ENCODE results near the gene AKR7A2. TPM values are rescaled to one million over a fixed set of nuclear protein-coding genes. Genes with fewer than 3 reads are reported as not detected.
A peak's percentile ranks its signal among the peaks of the same experiment; 100 is the strongest.

AKR7A2 gene
- total RNA-seq, 1 experiment from 2014 or later, result 122 TPM

DNA sequence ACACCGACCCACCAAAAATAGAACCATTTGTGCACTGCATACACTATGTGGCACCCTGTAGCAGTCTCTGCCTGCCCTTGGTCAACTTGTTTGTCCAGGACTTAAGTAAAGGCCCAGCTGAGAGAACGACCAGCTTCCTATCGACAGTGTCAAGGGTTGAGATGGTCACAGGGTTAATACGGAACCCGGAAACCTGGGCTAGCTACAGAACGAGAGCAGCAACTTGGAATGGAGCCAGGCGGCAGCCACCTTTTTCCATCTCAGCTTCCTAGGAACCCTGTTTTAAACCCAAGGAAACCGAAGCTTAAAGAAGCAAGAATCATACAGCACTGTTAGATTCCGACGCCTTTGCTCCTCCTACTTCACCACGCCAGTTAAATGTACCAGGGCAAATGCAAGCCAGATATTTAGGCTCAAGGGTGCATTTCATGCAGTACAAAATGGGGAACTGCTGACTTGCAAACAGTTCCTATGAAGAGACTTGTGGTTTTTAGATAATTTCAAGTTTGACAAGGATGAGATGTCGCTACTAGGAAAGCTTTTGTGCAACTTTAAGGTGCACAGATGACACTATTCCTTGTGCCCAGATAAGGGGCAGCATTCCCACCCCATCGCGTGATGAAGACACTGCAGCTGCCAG is 35.7 kb upstream of the AKR7A2 start:
- H2AFZ ChIP-seq (ENCODE audit: low read length), result no peak overlapping the region
- H3K4me3 ChIP-seq (ENCODE audit: low read length), result no peak overlapping the region
- H3K36me3 ChIP-seq (ENCODE audit: insufficient read depth, low read length), result no peaks in the 10 kb centered on the region; the same call in 1 of the 2 replicates
- no peaks in the 10 kb centered on the region for H3K79me2 ChIP-seq (ENCODE audit: low read length)
- no peaks in the 10 kb centered on the region for H4K20me1 ChIP-seq (ENCODE audit: insufficient read depth, low read depth, low read length)
- H3K27me3 ChIP-seq (ENCODE audit: low read length), result no peaks in the 10 kb centered on the region
- no peak overlapping the region for H3K9ac ChIP-seq (ENCODE audit: low read length)
- no peak overlapping the region for H3K27ac ChIP-seq (ENCODE audit: low read length)
- DNase-seq, result no peak
- no peak overlapping the region for H3K4me2 ChIP-seq (ENCODE audit: low read depth, low read length, poor library complexity, severe bottlenecking)
- H3K4me1 ChIP-seq (ENCODE audit: low read length), result no peaks in the 10 kb centered on the region
- H3K9me2 ChIP-seq (replicated peaks; ENCODE audit: insufficient read depth, low read length), result no peaks in the 10 kb centered on the region
- no peaks in the 10 kb centered on the region for H3K9me3 ChIP-seq (ENCODE audit: low read length)

DNA sequence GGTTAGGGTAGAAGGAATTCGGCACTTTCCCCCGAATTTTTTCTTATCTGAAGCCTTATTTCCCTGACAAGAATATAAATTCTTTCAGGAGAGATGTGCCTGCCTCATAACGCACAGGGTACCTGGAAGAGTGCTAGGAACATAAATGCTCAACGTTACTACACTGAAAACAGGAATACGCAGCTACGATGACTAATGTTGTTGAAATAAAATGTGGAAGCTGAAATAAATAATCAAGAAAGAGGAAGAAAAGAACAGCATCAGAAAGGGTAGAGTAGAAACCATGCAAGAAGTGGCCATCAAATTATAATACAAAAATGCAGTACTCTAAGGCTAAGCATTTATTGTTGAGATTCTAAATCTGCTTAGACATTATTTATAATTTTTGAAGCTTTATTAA is 34.1 kb upstream of the AKR7A2 start:
- Histone ChIP-seq H3K4me3 (ENCODE audit: low read length) (no peak overlapping the region), H3K9me2 (replicated peaks; ENCODE audit: insufficient read depth, low read length) (no peaks in the 10 kb centered on the region), H3K36me3 (ENCODE audit: insufficient read depth, low read length) (no peaks in the 10 kb centered on the region; the same call in 1 of the 2 replicates), H3K27ac (ENCODE audit: low read length) (no peak overlapping the region), H3K9ac (ENCODE audit: low read length) (no peak overlapping the region), H4K20me1 (ENCODE audit: insufficient read depth, low read depth, low read length) (no peaks in the 10 kb centered on the region), H3K79me2 (ENCODE audit: low read length) (0 out of 2 replicates have a peak, but pooled peaks cover 2% of the 10 kb centered on the region), H3K27me3 (ENCODE audit: low read length) (no peaks in the 10 kb centered on the region), H3K9me3 (ENCODE audit: low read length) (no peaks in the 10 kb centered on the region), H3K4me2 (ENCODE audit: low read depth, low read length, poor library complexity, severe bottlenecking) (no peak overlapping the region), H2AFZ (ENCODE audit: low read length) (no peak overlapping the region), H3K4me1 (ENCODE audit: low read length) (no peaks in the 10 kb centered on the region)
- DNase-seq, result no peak

DNA sequence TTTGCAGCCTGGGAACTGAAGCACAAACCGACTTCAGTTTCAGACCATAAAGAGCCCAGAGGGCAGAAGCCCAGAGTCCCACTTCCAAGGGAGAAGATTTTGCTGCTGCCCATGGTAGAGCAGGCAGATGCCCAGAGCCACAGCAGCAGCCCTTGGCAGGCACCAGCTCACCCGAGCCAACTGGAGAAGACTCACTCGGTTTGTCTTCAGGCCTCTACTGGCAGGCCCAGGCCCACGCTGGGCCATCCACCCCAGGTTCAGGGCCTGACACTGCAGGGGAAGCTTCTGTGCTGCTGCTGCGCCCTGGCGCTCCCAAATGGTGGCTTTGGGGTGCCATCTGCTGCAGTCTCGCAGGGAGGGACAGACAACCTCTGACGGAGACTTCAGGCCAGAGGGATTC is 33.4 kb upstream of the AKR7A2 start:
- H3K79me2 ChIP-seq (ENCODE audit: low read length), result 0 out of 2 replicates have a peak, but pooled peaks cover 3% of the 10 kb centered on the region
- H3K4me3 ChIP-seq (ENCODE audit: low read length), result no peak overlapping the region
- no peaks in the 10 kb centered on the region for H3K9me2 ChIP-seq (replicated peaks; ENCODE audit: insufficient read depth, low read length)
- H3K9ac ChIP-seq (ENCODE audit: low read length), result no peak overlapping the region
- no peaks in the 10 kb centered on the region; the same call in none of the 2 replicates for H3K36me3 ChIP-seq (ENCODE audit: insufficient read depth, low read length)
- no peak overlapping the region for H2AFZ ChIP-seq (ENCODE audit: low read length)
- no peaks in the 10 kb centered on the region for H3K9me3 ChIP-seq (ENCODE audit: low read length)
- H3K27me3 ChIP-seq (ENCODE audit: low read length), result no peaks in the 10 kb centered on the region
- H3K27ac ChIP-seq (ENCODE audit: low read length), result no peak overlapping the region
- H4K20me1 ChIP-seq (ENCODE audit: insufficient read depth, low read depth, low read length), result no peaks in the 10 kb centered on the region
- no peak for DNase-seq
- no peaks in the 10 kb centered on the region for H3K4me1 ChIP-seq (ENCODE audit: low read length)
- H3K4me2 ChIP-seq (ENCODE audit: low read depth, low read length, poor library complexity, severe bottlenecking), result no peak overlapping the region

DNA sequence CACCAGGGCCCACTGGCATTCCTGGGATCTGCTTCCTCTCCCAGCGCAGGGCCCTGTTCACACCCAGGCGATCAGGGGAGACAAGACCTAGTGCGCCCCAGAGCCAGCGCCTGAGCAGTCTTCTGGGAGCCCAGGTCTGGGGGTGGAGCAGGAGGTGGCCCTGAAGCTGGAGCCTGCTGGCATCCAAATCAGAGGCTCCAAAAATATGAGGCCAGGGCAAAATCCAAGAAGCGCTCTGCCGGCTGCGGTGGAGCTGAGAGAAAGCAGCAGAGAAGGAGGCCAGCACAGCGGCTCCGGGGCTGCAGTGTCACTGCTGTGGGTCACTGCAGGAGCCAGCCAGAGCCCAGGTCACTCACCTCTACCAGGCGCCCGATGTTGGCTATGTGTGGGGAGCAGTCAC is 32.9 kb upstream of the AKR7A2 start:
- no peak overlapping the region for H3K9ac ChIP-seq (ENCODE audit: low read length)
- H2AFZ ChIP-seq (ENCODE audit: low read length), result no peak overlapping the region
- 0 out of 2 replicates have a peak, but pooled peaks cover 3% of the 10 kb centered on the region for H3K79me2 ChIP-seq (ENCODE audit: low read length)
- no peak overlapping the region for H3K4me2 ChIP-seq (ENCODE audit: low read depth, low read length, poor library complexity, severe bottlenecking)
- no peaks in the 10 kb centered on the region; the same call in none of the 2 replicates for H3K36me3 ChIP-seq (ENCODE audit: insufficient read depth, low read length)
- no peaks in the 10 kb centered on the region for H3K4me1 ChIP-seq (ENCODE audit: low read length)
- no peaks in the 10 kb centered on the region for H4K20me1 ChIP-seq (ENCODE audit: insufficient read depth, low read depth, low read length)
- no peak for DNase-seq
- no peaks in the 10 kb centered on the region for H3K9me3 ChIP-seq (ENCODE audit: low read length)
- H3K27ac ChIP-seq (ENCODE audit: low read length), result no peak overlapping the region
- H3K27me3 ChIP-seq (ENCODE audit: low read length), result no peaks in the 10 kb centered on the region
- H3K9me2 ChIP-seq (replicated peaks; ENCODE audit: insufficient read depth, low read length), result no peaks in the 10 kb centered on the region
- H3K4me3 ChIP-seq (ENCODE audit: low read length), result no peak overlapping the region

DNA sequence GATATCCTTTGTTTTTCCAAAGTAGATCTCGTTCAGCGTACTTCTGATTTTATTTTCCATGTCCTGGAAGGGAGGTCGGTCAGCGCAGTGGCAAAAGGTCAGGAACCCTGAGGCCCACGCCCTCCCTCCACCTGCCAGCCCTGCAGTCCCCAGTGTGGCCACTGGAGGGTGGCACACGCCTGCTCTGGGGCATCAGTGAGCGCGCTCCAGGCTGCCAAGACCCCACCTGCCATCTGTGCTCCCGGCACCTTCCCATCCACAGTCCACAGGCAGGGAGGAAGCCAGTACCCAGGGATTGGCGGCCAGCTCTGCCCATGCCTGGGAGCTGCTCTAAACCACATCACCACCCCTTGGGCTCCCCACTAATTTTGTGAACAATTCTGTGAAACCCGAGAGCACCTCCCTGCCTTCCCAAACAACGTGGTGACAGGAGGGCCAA is 32.4 kb upstream of the AKR7A2 start:
- Histone ChIP-seq H3K4me2 (ENCODE audit: low read depth, low read length, poor library complexity, severe bottlenecking) (no peak overlapping the region), H3K9ac (ENCODE audit: low read length) (no peak overlapping the region), H3K9me3 (ENCODE audit: low read length) (no peaks in the 10 kb centered on the region), H3K27ac (ENCODE audit: low read length) (no peak overlapping the region), H2AFZ (ENCODE audit: low read length) (no peak overlapping the region), H3K9me2 (replicated peaks; ENCODE audit: insufficient read depth, low read length) (no peaks in the 10 kb centered on the region), H3K27me3 (ENCODE audit: low read length) (no peaks in the 10 kb centered on the region), H3K79me2 (ENCODE audit: low read length) (0 out of 2 replicates have a peak, but pooled peaks cover 3% of the 10 kb centered on the region), H4K20me1 (ENCODE audit: insufficient read depth, low read depth, low read length) (no peaks in the 10 kb centered on the region), H3K4me3 (ENCODE audit: low read length) (no peak overlapping the region), H3K36me3 (ENCODE audit: insufficient read depth, low read length) (no peaks in the 10 kb centered on the region; the same call in none of the 2 replicates), H3K4me1 (ENCODE audit: low read length) (no peaks in the 10 kb centered on the region)
- DNase-seq, result peak; percentile 74

DNA sequence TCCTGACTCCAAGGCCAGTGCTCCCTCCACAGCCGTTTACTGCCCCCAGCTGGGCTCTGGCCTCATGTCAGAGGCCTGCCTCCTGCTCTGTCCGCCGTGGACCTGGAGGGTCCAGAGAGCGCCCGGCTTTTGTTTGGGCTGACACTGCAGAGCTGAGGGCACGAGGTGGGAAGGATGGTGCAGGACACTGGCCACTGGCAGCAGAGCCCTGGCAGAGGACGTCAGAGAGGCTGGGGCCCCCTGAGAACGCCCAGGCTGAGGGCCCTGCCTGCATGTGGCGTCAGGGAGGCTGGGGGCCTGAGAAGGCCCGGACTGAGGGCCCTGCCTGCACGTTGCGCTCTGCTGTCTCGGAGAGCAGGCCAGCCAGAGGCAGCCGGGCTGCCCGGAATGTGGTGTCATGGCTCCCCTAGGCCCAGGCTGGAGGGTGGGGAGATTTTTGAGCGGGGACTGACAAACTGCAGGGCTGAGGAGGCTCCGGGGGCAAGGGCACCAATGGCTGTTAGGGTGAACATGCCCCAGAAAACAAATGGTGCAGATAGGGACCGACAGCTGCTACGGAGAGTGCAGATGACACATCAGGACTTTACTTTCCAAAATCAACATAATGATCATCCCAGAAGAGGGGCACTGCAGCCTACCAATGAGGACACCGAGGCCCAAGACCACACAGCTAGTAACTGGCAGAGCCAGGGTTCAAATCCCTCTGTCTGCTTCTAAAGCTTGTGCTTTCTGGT is 31.8 kb upstream of the AKR7A2 start:
- no peak overlapping the region for H3K4me3 ChIP-seq (ENCODE audit: low read length)
- no peaks in the 10 kb centered on the region for H3K9me2 ChIP-seq (replicated peaks; ENCODE audit: insufficient read depth, low read length)
- H3K79me2 ChIP-seq (ENCODE audit: low read length), result 0 out of 2 replicates have a peak, but pooled peaks cover 3% of the 10 kb centered on the region
- H4K20me1 ChIP-seq (ENCODE audit: insufficient read depth, low read depth, low read length), result no peaks in the 10 kb centered on the region
- H3K4me1 ChIP-seq (ENCODE audit: low read length), result no peaks in the 10 kb centered on the region
- no peaks in the 10 kb centered on the region for H3K9me3 ChIP-seq (ENCODE audit: low read length)
- no peak overlapping the region for H3K9ac ChIP-seq (ENCODE audit: low read length)
- H3K27me3 ChIP-seq (ENCODE audit: low read length), result no peaks in the 10 kb centered on the region
- no peak overlapping the region for H3K27ac ChIP-seq (ENCODE audit: low read length)
- no peaks in the 10 kb centered on the region; the same call in none of the 2 replicates for H3K36me3 ChIP-seq (ENCODE audit: insufficient read depth, low read length)
- no peak overlapping the region for H2AFZ ChIP-seq (ENCODE audit: low read length)
- no peak for DNase-seq
- H3K4me2 ChIP-seq (ENCODE audit: low read depth, low read length, poor library complexity, severe bottlenecking), result no peak overlapping the region

DNA sequence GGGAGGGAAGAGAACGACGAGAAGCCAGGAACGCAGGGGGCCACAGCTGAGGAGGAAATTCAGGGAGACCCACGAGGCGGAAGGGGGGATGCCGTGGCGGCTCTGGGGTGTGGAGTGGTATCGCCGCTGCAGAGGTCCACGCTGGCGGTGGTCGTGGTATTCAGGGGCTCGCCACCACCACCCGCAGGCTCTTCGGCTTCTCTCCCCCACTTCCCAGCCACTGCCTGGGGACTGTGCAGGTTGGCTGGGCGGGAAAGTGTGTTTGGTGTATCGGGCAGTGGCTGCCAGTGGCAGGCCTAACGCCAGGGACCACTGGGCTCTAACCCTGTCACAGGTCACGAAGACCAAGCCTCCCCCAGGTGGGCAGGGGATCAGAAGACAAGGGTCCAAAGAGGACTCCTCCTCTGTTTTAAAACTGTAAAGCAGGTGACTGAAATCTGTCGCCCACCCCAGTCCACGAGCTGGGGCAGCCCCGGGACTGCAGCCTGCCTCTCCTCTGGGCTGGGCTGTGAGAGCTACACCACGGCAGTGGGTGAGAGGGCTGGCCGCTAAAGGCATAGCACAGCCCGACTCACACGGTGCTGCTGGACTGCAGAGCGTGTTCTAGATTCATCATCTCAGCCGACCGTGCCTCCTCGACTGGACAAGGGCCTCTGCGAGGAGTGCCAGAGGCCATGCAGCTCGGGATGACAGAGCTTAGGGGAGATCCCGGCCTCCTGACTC is 31.1 kb upstream of the AKR7A2 start:
- H3K9me3 ChIP-seq (ENCODE audit: low read length), result no peaks in the 10 kb centered on the region
- H3K79me2 ChIP-seq (ENCODE audit: low read length), result 0 out of 2 replicates have a peak, but pooled peaks cover 3% of the 10 kb centered on the region
- no peak overlapping the region for H3K27ac ChIP-seq (ENCODE audit: low read length)
- no peaks in the 10 kb centered on the region for H3K9me2 ChIP-seq (replicated peaks; ENCODE audit: insufficient read depth, low read length)
- no peaks in the 10 kb centered on the region for H4K20me1 ChIP-seq (ENCODE audit: insufficient read depth, low read depth, low read length)
- H3K36me3 ChIP-seq (ENCODE audit: insufficient read depth, low read length), result no peaks in the 10 kb centered on the region; the same call in none of the 2 replicates
- no peaks in the 10 kb centered on the region for H3K27me3 ChIP-seq (ENCODE audit: low read length)
- no peak for DNase-seq
- no peak overlapping the region for H3K4me3 ChIP-seq (ENCODE audit: low read length)
- H3K4me2 ChIP-seq (ENCODE audit: low read depth, low read length, poor library complexity, severe bottlenecking), result no peak overlapping the region
- no peak overlapping the region for H2AFZ ChIP-seq (ENCODE audit: low read length)
- no peaks in the 10 kb centered on the region for H3K4me1 ChIP-seq (ENCODE audit: low read length)
- no peak overlapping the region for H3K9ac ChIP-seq (ENCODE audit: low read length)

Measured in Karpas-422 (cell line).